GM19043 (cell line): ENCODE results near the gene SHB.

Experiments used
- ATAC-seq: cut with Tn5 transposase; IDR thresholded peaks from one replicate; pipeline ENCODE4 v1.9.1; 2021; ENCODE audit warnings: low read depth; ENCODE audit not compliant: unreplicated experiment

The SHB gene

GRCh38 chr9:37942621-37943344, 126.2 kb downstream of the SHB start:
- ATAC-seq: no peak

- ATAC-seq: no peak
Measured at GRCh38 chr9:37941253-37941652, 127.8 kb downstream of the SHB start.

- no peak for ATAC-seq
Measured at GRCh38 chr9:37939575-37940095, 129.4 kb downstream of the SHB start.

GRCh38 chr9:37938121-37938891, 130.7 kb downstream of the SHB start:
- ATAC-seq: no peak

GRCh38 chr9:37937366-37937765, 131.7 kb downstream of the SHB start:
- ATAC-seq: no peak

GRCh38 chr9:37936965-37937364, 132.1 kb downstream of the SHB start:
- ATAC-seq: no peak

- no peak for ATAC-seq
Measured at GRCh38 chr9:37936376-37936775, 132.7 kb downstream of the SHB start.

GRCh38 chr9:37935096-37935495, 133.9 kb downstream of the SHB start:
- no peak for ATAC-seq

GRCh38 chr9:37931592-37931991, 137.4 kb downstream of the SHB start:
- no peak for ATAC-seq

- ATAC-seq: no peak
Measured at GRCh38 chr9:37929441-37929895, 139.6 kb downstream of the SHB start.

GRCh38 chr9:37928552-37929430, 140.2 kb downstream of the SHB start:
- no peak for ATAC-seq

GRCh38 chr9:37927601-37928551, 141.2 kb downstream of the SHB start:
- ATAC-seq: no peak

- ATAC-seq: no peak
Measured at GRCh38 chr9:37927132-37927531, 141.9 kb downstream of the SHB start.

- no peak for ATAC-seq
Measured at GRCh38 chr9:37926737-37927118, 142.3 kb downstream of the SHB start.

- no peak for ATAC-seq
Measured at GRCh38 chr9:37925786-37926736, 143.0 kb downstream of the SHB start.

- no peak for ATAC-seq
Measured at GRCh38 chr9:37925006-37925405, 144.0 kb downstream of the SHB start.

- ATAC-seq: no peak
Measured at GRCh38 chr9:37924538-37924937, 144.5 kb downstream of the SHB start.

- no peak for ATAC-seq
Measured at GRCh38 chr9:37923796-37924427, 145.1 kb downstream of the SHB start.
